Measurements from ENCODE around the gene CYFIP2.

The CYFIP2 gene

DNA sequence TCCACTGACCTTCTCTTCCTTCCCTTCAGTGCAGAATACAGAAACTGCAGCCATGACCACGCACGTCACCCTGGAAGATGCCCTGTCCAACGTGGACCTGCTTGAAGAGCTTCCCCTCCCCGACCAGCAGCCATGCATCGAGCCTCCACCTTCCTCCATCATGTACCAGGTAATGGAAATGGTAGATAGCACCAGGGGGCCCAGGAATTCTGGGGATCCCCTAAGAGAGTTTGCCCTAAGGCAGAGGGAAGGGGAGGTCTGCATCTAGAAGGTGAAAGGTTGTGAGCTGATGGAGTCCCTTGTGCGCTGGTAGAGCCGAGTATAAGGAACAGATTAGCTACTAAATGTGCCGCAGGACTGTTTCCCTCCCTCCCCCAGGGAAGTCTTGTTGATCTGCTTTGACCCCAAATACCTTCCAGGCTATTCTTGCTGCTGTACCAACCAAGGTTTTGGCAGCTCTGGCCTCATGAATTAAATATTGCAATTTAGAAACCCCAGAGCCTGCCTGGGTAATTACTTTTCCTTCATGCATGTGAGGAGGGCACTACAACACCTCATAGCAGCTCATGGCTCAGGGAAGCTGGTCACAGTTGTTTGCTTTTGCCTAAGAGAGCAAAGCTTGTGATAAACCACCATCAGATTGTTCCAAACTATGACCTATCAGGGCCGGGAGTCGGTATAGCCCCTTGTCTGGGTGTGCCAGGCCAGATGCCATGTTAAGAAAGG lies 19.6 kb downstream of the CYFIP2 start:
- peak overlapping the region in 1 of 3 experiments; percentile 68 for H3K27ac Mint-ChIP-seq
- TF ChIP-seq, protein P1, sequence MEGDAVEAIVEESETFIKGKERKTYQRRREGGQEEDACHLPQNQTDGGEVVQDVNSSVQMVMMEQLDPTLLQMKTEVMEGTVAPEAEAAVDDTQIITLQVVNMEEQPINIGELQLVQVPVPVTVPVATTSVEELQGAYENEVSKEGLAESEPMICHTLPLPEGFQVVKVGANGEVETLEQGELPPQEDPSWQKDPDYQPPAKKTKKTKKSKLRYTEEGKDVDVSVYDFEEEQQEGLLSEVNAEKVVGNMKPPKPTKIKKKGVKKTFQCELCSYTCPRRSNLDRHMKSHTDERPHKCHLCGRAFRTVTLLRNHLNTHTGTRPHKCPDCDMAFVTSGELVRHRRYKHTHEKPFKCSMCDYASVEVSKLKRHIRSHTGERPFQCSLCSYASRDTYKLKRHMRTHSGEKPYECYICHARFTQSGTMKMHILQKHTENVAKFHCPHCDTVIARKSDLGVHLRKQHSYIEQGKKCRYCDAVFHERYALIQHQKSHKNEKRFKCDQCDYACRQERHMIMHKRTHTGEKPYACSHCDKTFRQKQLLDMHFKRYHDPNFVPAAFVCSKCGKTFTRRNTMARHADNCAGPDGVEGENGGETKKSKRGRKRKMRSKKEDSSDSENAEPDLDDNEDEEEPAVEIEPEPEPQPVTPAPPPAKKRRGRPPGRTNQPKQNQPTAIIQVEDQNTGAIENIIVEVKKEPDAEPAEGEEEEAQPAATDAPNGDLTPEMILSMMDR (IDR thresholded peaks at IDR 0.05; ENCODE audit: unreplicated experiment in 3 of 3), result no peak
- H3K4me3 Mint-ChIP-seq, result no peak overlapping the region
- H3K4me1 Mint-ChIP-seq, result peaks cover 4% of the 10 kb centered on the region
- H3K9me3 Mint-ChIP-seq, result no peaks in the 10 kb centered on the region
- peaks cover 13% of the 10 kb centered on the region for H3K36me3 Mint-ChIP-seq (ENCODE audit: low read depth)
- H3K27me3 Mint-ChIP-seq (ENCODE audit: low read depth), result no peaks in the 10 kb centered on the region

DNA sequence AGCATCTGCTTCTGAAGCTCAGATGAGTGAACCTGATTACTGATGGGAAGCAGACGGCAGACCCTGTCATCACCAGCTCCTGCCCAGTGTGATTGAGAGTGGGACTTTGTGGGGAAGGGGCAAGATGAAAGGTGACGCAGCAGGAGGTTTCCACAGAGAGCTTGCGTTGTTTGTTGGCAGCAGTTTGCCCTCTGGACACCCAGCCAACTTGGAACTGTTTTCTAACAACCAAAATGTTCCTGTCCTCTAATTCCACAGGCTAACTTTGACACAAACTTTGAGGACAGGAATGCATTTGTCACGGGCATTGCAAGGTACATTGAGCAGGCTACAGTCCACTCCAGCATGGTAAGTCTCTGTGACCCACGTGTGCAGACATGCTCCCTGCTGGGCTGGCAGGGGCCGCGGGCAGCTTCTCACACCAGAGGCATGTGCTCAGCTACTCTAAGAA lies 20.9 kb downstream of the CYFIP2 start:
- H3K4me1 Mint-ChIP-seq, result peaks cover 9% of the 10 kb centered on the region
- H3K36me3 Mint-ChIP-seq (ENCODE audit: low read depth), result peaks cover 17% of the 10 kb centered on the region
- H3K27me3 Mint-ChIP-seq (ENCODE audit: low read depth), result no peaks in the 10 kb centered on the region
- no peak overlapping the region for H3K4me3 Mint-ChIP-seq
- peak overlapping the region in 1 of 3 experiments; percentile 13 for H3K27ac Mint-ChIP-seq
- no peaks in the 10 kb centered on the region for H3K9me3 Mint-ChIP-seq
- TF ChIP-seq, protein P1 (IDR thresholded peaks at IDR 0.05; ENCODE audit: unreplicated experiment in 3 of 3), result no peak

DNA sequence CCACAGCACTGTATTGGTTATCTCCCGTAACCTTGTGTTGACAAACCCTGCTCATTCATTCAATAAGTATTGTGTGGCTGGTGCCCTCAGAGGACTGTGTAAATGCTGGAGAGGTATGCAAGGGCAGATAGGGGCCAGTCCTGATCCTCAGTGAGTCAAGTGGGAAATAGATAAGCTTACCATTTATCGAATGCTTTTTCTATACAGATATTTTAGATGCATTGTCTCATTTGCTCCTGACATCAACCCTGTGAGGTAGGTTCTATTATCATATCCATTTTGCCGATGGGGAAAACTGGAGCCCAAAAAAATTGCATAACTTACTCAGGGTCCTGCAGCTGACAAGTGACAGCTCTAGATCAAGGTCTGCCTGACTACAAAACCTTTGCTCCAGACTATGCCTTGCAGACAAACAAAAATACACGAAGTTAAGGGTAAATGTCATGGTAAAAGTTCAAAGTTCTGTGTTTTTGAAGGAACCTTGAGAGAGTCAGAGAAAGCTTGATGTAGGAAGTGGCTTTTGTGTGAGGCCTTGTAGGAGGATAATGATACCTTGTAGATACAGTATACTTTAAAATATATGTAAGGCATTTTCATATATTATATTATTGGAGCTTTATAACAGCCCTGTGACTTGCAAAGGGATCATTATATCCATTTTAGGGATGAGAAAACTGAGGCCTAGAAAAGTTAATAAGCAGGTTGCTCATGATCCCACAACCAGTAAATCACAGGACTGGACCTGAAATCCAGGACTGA lies 22.7 kb downstream of the CYFIP2 start:
- H3K36me3 Mint-ChIP-seq (ENCODE audit: low read depth), result peaks cover 17% of the 10 kb centered on the region
- TF ChIP-seq, protein P1 (IDR thresholded peaks at IDR 0.05; ENCODE audit: unreplicated experiment in 3 of 3), result no peak
- H3K4me3 Mint-ChIP-seq, result no peak overlapping the region
- no peak overlapping the region for H3K27ac Mint-ChIP-seq
- H3K27me3 Mint-ChIP-seq (ENCODE audit: low read depth), result no peaks in the 10 kb centered on the region
- H3K9me3 Mint-ChIP-seq, result no peaks in the 10 kb centered on the region
- peaks cover 9% of the 10 kb centered on the region for H3K4me1 Mint-ChIP-seq

DNA sequence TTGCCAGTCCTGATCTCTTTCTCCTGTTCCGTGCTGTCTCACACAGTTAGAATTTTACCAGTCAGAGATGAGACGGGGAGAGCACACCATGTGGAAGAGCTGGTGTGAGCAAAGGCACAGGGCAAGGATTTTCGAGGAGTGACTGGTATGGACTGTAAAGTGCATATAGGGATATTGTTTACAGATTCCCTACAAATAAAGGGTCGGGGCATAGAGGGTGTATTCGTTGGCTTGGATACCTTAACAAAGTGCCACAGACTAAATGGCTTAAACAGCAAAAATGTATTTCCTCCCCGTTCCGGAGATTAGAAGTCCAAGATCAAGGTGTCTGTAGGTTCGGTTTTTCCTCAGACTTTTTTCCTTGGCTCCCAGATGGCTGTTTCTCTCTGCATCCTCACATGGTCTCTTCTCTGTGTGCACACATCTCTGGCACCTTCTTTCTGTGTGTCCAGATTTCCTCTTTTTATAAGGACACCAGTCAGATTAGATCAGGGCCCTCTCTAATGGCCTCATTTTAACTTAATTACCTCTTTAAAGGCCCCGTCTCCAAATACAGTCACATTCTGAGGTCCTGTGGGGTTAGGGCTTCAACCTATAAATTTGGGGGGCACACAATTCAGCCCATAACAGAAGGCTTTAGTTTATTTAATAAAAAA lies 23.4 kb downstream of the CYFIP2 start:
- Mint-ChIP-seq H3K27ac (no peak overlapping the region), H3K4me1 (peaks cover 9% of the 10 kb centered on the region), H3K9me3 (no peaks in the 10 kb centered on the region), H3K36me3 (ENCODE audit: low read depth) (peaks cover 18% of the 10 kb centered on the region), H3K4me3 (no peak overlapping the region), H3K27me3 (ENCODE audit: low read depth) (no peaks in the 10 kb centered on the region)
- TF ChIP-seq, protein P1 (IDR thresholded peaks at IDR 0.05; ENCODE audit: unreplicated experiment in 3 of 3), result no peak

DNA sequence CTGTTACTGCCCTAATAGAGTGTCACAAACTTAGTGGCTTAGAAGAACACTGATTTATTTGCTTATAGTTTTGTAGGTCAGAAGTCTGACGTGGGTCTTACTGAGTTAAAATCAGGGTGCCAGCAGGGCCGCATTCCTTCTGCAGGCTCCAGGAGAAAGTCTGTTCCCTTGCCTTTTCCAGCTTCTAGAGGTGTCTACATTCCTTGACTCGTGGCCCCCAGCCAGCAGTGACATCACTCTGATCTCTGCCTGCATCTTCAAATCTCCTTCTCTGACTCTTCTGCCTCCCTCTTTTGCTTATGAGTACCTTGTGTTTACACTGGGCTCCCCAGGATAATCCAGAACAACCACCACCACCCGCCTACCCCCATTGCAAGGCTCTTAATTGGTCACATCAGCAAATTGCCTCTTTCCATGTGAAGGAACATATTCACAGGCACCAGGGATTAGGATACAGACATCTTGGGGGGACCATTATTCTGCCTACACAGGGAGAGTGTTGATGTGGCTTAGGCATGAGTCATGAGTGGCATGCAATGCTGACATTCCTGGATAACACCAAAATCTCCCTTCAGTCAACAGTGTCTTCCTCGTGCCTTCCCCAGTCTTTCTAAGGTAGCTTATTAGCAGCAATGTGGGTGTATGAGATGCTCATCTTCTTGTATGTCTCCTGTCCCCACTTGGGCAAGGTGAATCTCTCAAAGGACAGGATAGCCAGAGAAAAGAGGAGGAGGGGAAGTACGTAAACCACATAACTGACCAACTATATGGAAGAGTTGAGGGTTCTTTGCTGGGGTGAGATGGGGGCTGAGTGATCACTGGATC lies 24.4 kb downstream of the CYFIP2 start:
- Mint-ChIP-seq H3K27ac (peak overlapping the region in 1 of 3 experiments; percentile 81), H3K4me1 (peaks cover 9% of the 10 kb centered on the region), H3K4me3 (no peak overlapping the region), H3K27me3 (ENCODE audit: low read depth) (no peaks in the 10 kb centered on the region), H3K9me3 (no peaks in the 10 kb centered on the region), H3K36me3 (ENCODE audit: low read depth) (peaks cover 23% of the 10 kb centered on the region)
- TF ChIP-seq, protein P1 (IDR thresholded peaks at IDR 0.05; ENCODE audit: unreplicated experiment in 3 of 3), result no peak
